ENCODE data around the gene GCAT.

Gene GCAT

GRCh38 chr22:37818409-37819104, 10.8 kb downstream of the GCAT start:
- Histone ChIP-seq H3K27me3 (ENCODE audit: control insufficient read depth in 5 of 5, insufficient read depth in 4 of 5, low read length in 5 of 5) (peaks cover 21 to 31% (median 28%) of the 10 kb centered on the region in 5 donors), H3K9me3 (ENCODE audit: control insufficient read depth in 5 of 5, low read length in 5 of 5) (no peaks in the 10 kb centered on the region), H3K36me3 (ENCODE audit: control insufficient read depth in 5 of 5, insufficient read depth in 5 of 5, low read length in 5 of 5) (peaks cover 0 to 7% (median 0%) of the 10 kb centered on the region in 5 donors), H3K27ac (ENCODE audit: low read depth, low read length) (no peak overlapping the region), H3K9ac (ENCODE audit: low read length in 5 of 5) (peak overlapping the region in 1 of 5 donors; percentile 54), H3K4me3 (ENCODE audit: low read depth in 1 of 5, low read length in 5 of 5) (peak overlapping the region in 4 of 5 donors; percentile 51 to 61 (median 56)), H3K4me1 (ENCODE audit: control insufficient read depth in 5 of 5, insufficient read depth in 5 of 5, low read length in 5 of 5) (peaks cover 1 to 20% (median 19%) of the 10 kb centered on the region in 5 donors)

DNA sequence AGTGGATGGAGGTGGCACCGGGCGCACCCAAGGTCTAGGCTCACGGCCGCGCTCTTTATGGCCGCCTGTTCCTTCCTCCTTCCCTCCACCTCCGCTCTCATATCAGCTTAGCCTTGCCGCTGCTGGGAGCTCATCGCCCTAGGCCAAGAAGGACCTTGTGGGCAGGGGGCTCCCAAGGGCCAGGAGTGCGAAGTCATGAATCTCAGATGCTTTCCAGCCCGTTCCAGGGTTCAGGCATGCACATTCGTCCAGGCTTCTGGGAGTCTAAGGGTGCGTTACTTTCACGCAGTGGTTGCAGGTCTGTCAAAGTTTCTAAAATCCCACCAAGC, 11.3 kb downstream of the GCAT start:
- peak overlapping the region in 1 of 5 donors; percentile 54 for H3K9ac ChIP-seq (ENCODE audit: low read length in 5 of 5)
- H3K4me1 ChIP-seq (ENCODE audit: control insufficient read depth in 5 of 5, insufficient read depth in 5 of 5, low read length in 5 of 5): peaks cover 1 to 20% (median 19%) of the 10 kb centered on the region in 5 donors
- H3K36me3 ChIP-seq (ENCODE audit: control insufficient read depth in 5 of 5, insufficient read depth in 5 of 5, low read length in 5 of 5): peaks cover 0 to 7% (median 0%) of the 10 kb centered on the region in 5 donors
- no peaks in the 10 kb centered on the region for H3K9me3 ChIP-seq (ENCODE audit: control insufficient read depth in 5 of 5, low read length in 5 of 5)
- no peak overlapping the region for H3K27ac ChIP-seq (ENCODE audit: low read depth, low read length)
- peak overlapping the region in 4 of 5 donors; percentile 27 to 61 (median 56) for H3K4me3 ChIP-seq (ENCODE audit: low read depth in 1 of 5, low read length in 5 of 5)
- H3K27me3 ChIP-seq (ENCODE audit: control insufficient read depth in 5 of 5, insufficient read depth in 4 of 5, low read length in 5 of 5): peaks cover 22 to 34% (median 29%) of the 10 kb centered on the region in 5 donors

DNA sequence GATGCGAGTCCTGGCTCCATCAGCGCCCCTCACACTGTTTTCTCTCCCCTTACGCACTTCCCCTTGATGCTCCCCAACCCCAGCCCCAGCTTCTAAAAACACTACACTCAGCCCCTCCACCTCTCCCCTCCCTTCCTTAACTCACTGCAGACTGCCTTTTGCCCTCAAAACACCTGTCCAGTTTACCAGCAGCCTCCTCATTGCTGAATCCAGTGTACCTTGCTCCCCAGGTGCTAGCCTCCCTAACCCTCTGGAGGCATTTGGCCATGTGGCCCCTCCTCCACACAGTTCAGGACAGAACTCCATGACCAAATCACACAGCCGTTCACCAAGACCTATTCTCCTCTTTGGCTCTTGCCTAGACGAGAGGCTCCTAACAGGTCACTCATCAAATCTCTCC, 12.6 kb downstream of the GCAT start:
- H3K9me3 ChIP-seq (ENCODE audit: control insufficient read depth in 5 of 5, low read length in 5 of 5): no peaks in the 10 kb centered on the region
- peaks cover 1 to 30% (median 19%) of the 10 kb centered on the region in 5 donors for H3K4me1 ChIP-seq (ENCODE audit: control insufficient read depth in 5 of 5, insufficient read depth in 5 of 5, low read length in 5 of 5)
- H3K4me3 ChIP-seq (ENCODE audit: low read depth in 1 of 5, low read length in 5 of 5): no peak overlapping the region
- H3K27me3 ChIP-seq (ENCODE audit: control insufficient read depth in 5 of 5, insufficient read depth in 4 of 5, low read length in 5 of 5): peaks cover 26 to 35% (median 31%) of the 10 kb centered on the region in 5 donors
- H3K36me3 ChIP-seq (ENCODE audit: control insufficient read depth in 5 of 5, insufficient read depth in 5 of 5, low read length in 5 of 5): no peaks in the 10 kb centered on the region
- no peak overlapping the region for H3K27ac ChIP-seq (ENCODE audit: low read depth, low read length)
- no peak overlapping the region for H3K9ac ChIP-seq (ENCODE audit: low read length in 5 of 5)

DNA sequence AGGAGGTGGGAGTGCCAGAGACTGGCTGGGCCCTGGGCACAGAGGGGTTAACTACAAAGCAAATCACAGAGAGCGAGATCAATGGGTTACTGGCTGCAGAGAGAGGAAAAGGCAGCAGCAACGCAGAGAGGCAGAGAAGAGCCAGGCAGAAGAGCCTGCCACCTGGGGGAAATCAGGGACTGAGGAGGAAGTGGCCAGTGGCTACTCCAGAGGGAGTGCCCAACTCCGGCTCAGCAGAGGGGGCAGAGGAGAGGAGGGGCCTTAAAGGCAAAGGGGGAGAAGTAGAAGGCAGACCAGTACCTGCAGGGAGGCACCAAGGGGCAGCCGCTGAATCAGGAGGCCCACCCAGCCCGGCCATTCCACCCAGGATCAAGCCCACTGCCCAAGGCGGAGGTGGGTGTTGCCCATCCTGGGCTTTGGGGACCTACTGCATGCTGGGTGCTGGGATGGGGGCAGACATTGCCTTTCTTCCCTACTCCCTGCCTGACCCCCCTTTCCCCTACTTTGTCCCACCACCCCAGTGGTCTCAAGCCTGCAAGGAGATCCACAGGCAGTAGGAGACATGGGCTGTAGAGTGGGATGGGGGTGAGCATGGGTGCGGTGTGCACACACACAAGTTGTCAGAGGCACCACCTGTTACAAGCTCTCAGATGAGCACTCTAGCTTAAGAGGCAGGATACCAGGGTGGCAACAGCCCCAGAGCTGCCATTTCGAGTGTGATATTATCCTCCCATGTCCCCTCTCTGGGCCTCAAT, 14.5 kb downstream of the GCAT start:
- Histone ChIP-seq H3K4me1 (ENCODE audit: control insufficient read depth in 5 of 5, insufficient read depth in 5 of 5, low read length in 5 of 5) (peaks cover 1 to 36% (median 21%) of the 10 kb centered on the region in 5 donors), H3K9me3 (ENCODE audit: control insufficient read depth in 5 of 5, low read length in 5 of 5) (no peaks in the 10 kb centered on the region), H3K4me3 (ENCODE audit: low read depth in 1 of 5, low read length in 5 of 5) (no peak overlapping the region), H3K27me3 (ENCODE audit: control insufficient read depth in 5 of 5, insufficient read depth in 4 of 5, low read length in 5 of 5) (peaks cover 26 to 35% (median 31%) of the 10 kb centered on the region in 5 donors), H3K27ac (ENCODE audit: low read depth, low read length) (no peak overlapping the region), H3K36me3 (ENCODE audit: control insufficient read depth in 5 of 5, insufficient read depth in 5 of 5, low read length in 5 of 5) (no peaks in the 10 kb centered on the region), H3K9ac (ENCODE audit: low read length in 5 of 5) (no peak overlapping the region)

DNA sequence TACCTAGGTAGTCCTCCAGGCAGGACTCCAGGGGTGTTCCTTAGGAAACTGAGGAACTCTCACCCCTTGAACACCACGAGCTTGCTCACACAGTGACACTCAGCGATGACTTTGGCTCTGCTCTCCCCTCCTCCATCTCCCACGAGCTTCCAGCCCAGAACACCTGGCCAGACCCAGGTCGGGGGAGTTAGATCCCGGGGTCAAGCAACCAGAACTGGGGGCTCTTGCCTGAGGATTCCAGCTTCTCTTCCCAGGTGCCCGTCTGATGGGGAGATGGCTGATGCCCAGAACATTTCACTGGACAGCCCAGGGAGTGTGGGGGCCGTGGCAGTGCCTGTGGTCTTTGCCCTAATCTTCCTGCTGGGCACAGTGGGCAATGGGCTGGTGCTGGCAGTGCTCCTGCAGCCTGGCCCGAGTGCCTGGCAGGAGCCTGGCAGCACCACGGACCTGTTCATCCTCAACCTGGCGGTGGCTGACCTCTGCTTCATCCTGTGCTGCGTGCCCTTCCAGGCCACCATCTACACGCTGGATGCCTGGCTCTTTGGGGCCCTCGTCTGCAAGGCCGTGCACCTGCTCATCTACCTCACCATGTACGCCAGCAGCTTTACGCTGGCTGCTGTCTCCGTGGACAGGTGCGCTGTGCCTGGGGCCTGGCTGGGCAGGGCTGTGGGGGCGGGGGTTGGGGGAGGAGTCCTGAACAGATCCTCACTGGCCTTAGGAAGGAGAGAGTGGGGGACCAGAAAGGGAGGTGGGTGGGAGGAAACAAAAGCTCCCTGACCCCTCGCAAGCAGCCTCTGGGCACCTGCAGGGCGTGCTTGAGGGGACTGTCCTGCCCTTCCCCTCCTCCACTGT, 15.6 kb downstream of the GCAT start, which contains the start of gene GALR3:
TSS of gene GALR3 (plus strand) at position 249 of the 852 bp plus-strand sequence. CDS start at position 274, 25 bp downstream.
- no peak within 1 kb of the TSS for H3K4me3 ChIP-seq (ENCODE audit: low read depth in 1 of 5, low read length in 5 of 5)
- H3K27me3 ChIP-seq (ENCODE audit: control insufficient read depth in 5 of 5, insufficient read depth in 4 of 5, low read length in 5 of 5): peaks cover 26 to 35% (median 31%) of the 10 kb centered on the region in 5 donors

GRCh38 chr22:37824674-37825641, 17.2 kb downstream of the GCAT start:
- no peaks in the 10 kb centered on the region for H3K9me3 ChIP-seq (ENCODE audit: control insufficient read depth in 5 of 5, low read length in 5 of 5)
- no peak overlapping the region for H3K9ac ChIP-seq (ENCODE audit: low read length in 5 of 5)
- H3K27me3 ChIP-seq (ENCODE audit: control insufficient read depth in 5 of 5, insufficient read depth in 4 of 5, low read length in 5 of 5): peaks cover 22 to 30% (median 26%) of the 10 kb centered on the region in 5 donors
- peaks cover 0 to 18% (median 3%) of the 10 kb centered on the region in 5 donors for H3K4me1 ChIP-seq (ENCODE audit: control insufficient read depth in 5 of 5, insufficient read depth in 5 of 5, low read length in 5 of 5)
- peak overlapping the region in 4 of 5 donors; percentile 6 to 49 (median 43) for H3K4me3 ChIP-seq (ENCODE audit: low read depth in 1 of 5, low read length in 5 of 5)
- no peak overlapping the region for H3K27ac ChIP-seq (ENCODE audit: low read depth, low read length)
- H3K36me3 ChIP-seq (ENCODE audit: control insufficient read depth in 5 of 5, insufficient read depth in 5 of 5, low read length in 5 of 5): peaks cover 0 to 15% (median 11%) of the 10 kb centered on the region in 5 donors

More for the DNA sequence above, 15.6 kb downstream of the GCAT start, which contains the start of gene GALR3:
- Histone ChIP-seq H3K9ac (ENCODE audit: low read length in 5 of 5) (no peak within 1 kb of the TSS), H3K27ac (ENCODE audit: low read depth, low read length) (no peak within 1 kb of the TSS), H3K9me3 (ENCODE audit: control insufficient read depth in 5 of 5, low read length in 5 of 5) (no peaks in the 10 kb centered on the region), H3K36me3 (ENCODE audit: control insufficient read depth in 5 of 5, insufficient read depth in 5 of 5, low read length in 5 of 5) (peaks cover 0 to 3% (median 0%) of the 10 kb centered on the region in 5 donors), H3K4me1 (ENCODE audit: control insufficient read depth in 5 of 5, insufficient read depth in 5 of 5, low read length in 5 of 5) (peaks cover 0 to 26% (median 12%) of the 10 kb centered on the region in 5 donors)

DNA sequence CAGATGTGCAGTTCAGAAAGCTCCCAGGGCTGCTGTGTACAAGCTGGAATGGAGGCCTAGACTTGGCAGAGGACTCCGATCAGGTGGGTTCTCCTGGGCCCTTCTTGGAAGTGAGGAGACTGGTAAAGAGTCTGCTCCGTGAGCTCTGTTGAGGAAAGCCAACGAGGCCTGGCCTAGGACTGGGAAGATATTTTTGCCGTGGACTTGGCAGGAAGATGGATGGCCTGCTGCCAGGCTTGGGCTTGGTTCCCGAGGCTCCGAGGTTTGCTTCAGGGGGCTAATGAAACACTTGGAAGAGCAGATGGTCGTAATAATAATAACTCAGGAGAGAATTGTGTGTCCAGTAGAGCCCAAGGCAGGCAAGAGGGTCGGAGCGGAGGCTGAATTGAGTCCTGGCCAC, 19.3 kb downstream of the GCAT start:
- Histone ChIP-seq H3K27me3 (ENCODE audit: control insufficient read depth in 5 of 5, insufficient read depth in 4 of 5, low read length in 5 of 5) (peaks cover 15 to 22% (median 19%) of the 10 kb centered on the region in 5 donors), H3K4me1 (ENCODE audit: control insufficient read depth in 5 of 5, insufficient read depth in 5 of 5, low read length in 5 of 5) (peaks cover 0 to 18% (median 3%) of the 10 kb centered on the region in 5 donors), H3K9me3 (ENCODE audit: control insufficient read depth in 5 of 5, low read length in 5 of 5) (no peaks in the 10 kb centered on the region), H3K9ac (ENCODE audit: low read length in 5 of 5) (peak overlapping the region in 1 of 5 donors; percentile 52), H3K36me3 (ENCODE audit: control insufficient read depth in 5 of 5, insufficient read depth in 5 of 5, low read length in 5 of 5) (peaks cover 0 to 36% (median 32%) of the 10 kb centered on the region in 5 donors), H3K27ac (ENCODE audit: low read depth, low read length) (no peak overlapping the region), H3K4me3 (ENCODE audit: low read depth in 1 of 5, low read length in 5 of 5) (no peak overlapping the region)

- H3K27me3 ChIP-seq (ENCODE audit: control insufficient read depth in 5 of 5, insufficient read depth in 4 of 5, low read length in 5 of 5): no peaks in the 10 kb centered on the region
- H3K36me3 ChIP-seq (ENCODE audit: control insufficient read depth in 5 of 5, insufficient read depth in 5 of 5, low read length in 5 of 5): peaks cover 0 to 61% (median 54%) of the 10 kb centered on the region in 5 donors
These were observed 22.5 kb downstream of the GCAT start for GRCh38 chr22:37830093-37830842.

More at GRCh38 chr22:37830093-37830842, 22.5 kb downstream of the GCAT start:
- Histone ChIP-seq H3K9me3 (ENCODE audit: control insufficient read depth in 5 of 5, low read length in 5 of 5) (no peaks in the 10 kb centered on the region), H3K4me3 (ENCODE audit: low read depth in 1 of 5, low read length in 5 of 5) (no peak overlapping the region), H3K9ac (ENCODE audit: low read length in 5 of 5) (no peak overlapping the region), H3K27ac (ENCODE audit: low read depth, low read length) (no peak overlapping the region), H3K4me1 (ENCODE audit: control insufficient read depth in 5 of 5, insufficient read depth in 5 of 5, low read length in 5 of 5) (peaks cover 0 to 9% (median 3%) of the 10 kb centered on the region in 5 donors)
